Fibroblast of villous mesenchyme (primary cell): ENCODE measurements around the gene JAGN1. TPM values are rescaled to one million over a fixed set of nuclear protein-coding genes. Genes with fewer than 3 reads are reported as not detected.
A peak's percentile ranks its signal among the peaks of the same experiment; 100 is the strongest.
"Not testable (repeated sequence)": the region's sequence is repeated elsewhere in the genome, so short reads cannot be mapped to it uniquely, and the experiment has no call there.

Experiments used
- DNase-seq: peaks from one replicate; pipeline ENCODE4 v3.0.0-alpha.2; 2010; ENCODE audit warnings: low read depth
- H3K4me3 ChIP-seq: 2 replicates; pipeline ENCODE4 v1.5.1; 2011; ENCODE audit warnings: low read depth, mild to moderate bottlenecking, low read length
- CTCF ChIP-seq: IDR thresholded peaks from 2 replicates; pipeline ENCODE4 v1.5.1; 2012; ENCODE audit warnings: low read depth, mild to moderate bottlenecking, low read length; ENCODE audit not compliant: insufficient read depth
- total RNA-seq: library from RNA; depleted of rRNA; stranded (reverse); fragments of >200 nt; gene quantifications from 2 replicates; pipeline ENCODE4 v1.2.3, GENCODE V29; 2012

Gene JAGN1
- total RNA-seq, 1 donor: 24.2 TPM

GRCh38 chr3:9884555-9885165 lies 5.8 kb upstream of the JAGN1 start:
- no peak overlapping the region for H3K4me3 ChIP-seq
- TF ChIP-seq CTCF: no peak
- peak; percentile 96 for DNase-seq

GRCh38 chr3:9886328-9886727 lies 4.1 kb upstream of the JAGN1 start:
- no peak overlapping the region for H3K4me3 ChIP-seq
- no peak for TF ChIP-seq CTCF
- DNase-seq: no peak

GRCh38 chr3:9887480-9887879 lies 2.9 kb upstream of the JAGN1 start:
- DNase-seq: no peak
- TF ChIP-seq CTCF: no peak
- H3K4me3 ChIP-seq: no peak overlapping the region

- DNase-seq: no peak
- TF ChIP-seq CTCF: no peak
- no peak overlapping the region for H3K4me3 ChIP-seq
These were observed 1.9 kb upstream of the JAGN1 start for GRCh38 chr3:9888540-9888939.

GRCh38 chr3:9889405-9889804 lies 1.0 kb upstream of the JAGN1 start:
- DNase-seq: no peak
- no peak for TF ChIP-seq CTCF
- H3K4me3 ChIP-seq: no peak overlapping the region

- no peak for TF ChIP-seq CTCF
- DNase-seq: no peak
- H3K4me3 ChIP-seq: peak overlapping the region; percentile 93
These were observed 737 bp downstream of the JAGN1 start for GRCh38 chr3:9891072-9891622.

GRCh38 chr3:9893739-9894138 lies 3.3 kb downstream of the JAGN1 start:
- DNase-seq: no peak
- no peak for TF ChIP-seq CTCF
- no peak overlapping the region for H3K4me3 ChIP-seq

- H3K4me3 ChIP-seq, DNase-seq: not testable (repeated sequence)
These were observed 5.3 kb downstream of the JAGN1 start for GRCh38 chr3:9895715-9896114.

- H3K4me3 ChIP-seq: not testable (repeated sequence)
These were observed 6.5 kb downstream of the JAGN1 start for GRCh38 chr3:9896755-9897407.

More at GRCh38 chr3:9896755-9897407, 6.5 kb downstream of the JAGN1 start:
- DNase-seq: peak; percentile 69
